AG04450 (cell line): ENCODE data around the gene IPO5. TPM values are rescaled to one million over a fixed set of nuclear protein-coding genes. Genes with fewer than 3 reads are reported as not detected.
A peak's percentile ranks its signal among the peaks of the same experiment; 100 is the strongest.
"Not testable (repeated sequence)": the region's sequence is repeated elsewhere in the genome, so short reads cannot be mapped to it uniquely, and the experiment has no call there.

Source experiments
- CTCF ChIA-PET: fragments of 300-600, 350-600 bp; formaldehyde crosslinking; extraction: SDS; loops from one replicate; lab custom pipeline; 2022; ENCODE audit warnings: antibody characterized with exemption, inconsistent platforms; lab: Charles Lee
- POLR2A ChIA-PET: fragments of 350-600 bp; formaldehyde crosslinking; extraction: SDS; loops from one replicate; lab custom pipeline; 2021; ENCODE audit warnings: antibody characterized with exemption, inconsistent platforms; lab: Yijun Ruan, JAX
- DNase-seq: peaks from one replicate; pipeline ENCODE4 v3.0.0-alpha.2; 2011; ENCODE audit warnings: low read depth, low spot score
- H3K27ac ChIP-seq: one replicate; pipeline ENCODE4 v1.5.1; 2012; ENCODE audit warnings: low read depth, low read length, control low read depth
- H3K27me3 ChIP-seq: one replicate; pipeline ENCODE4 v1.6.0; 2012; ENCODE audit warnings: low read length; ENCODE audit not compliant: control insufficient read depth, insufficient read depth
- H3K4me3 ChIP-seq: 2 replicates; pipeline ENCODE4 v1.5.1; 2011; ENCODE audit warnings: mild to moderate bottlenecking, low read depth, low read length, control low read depth
- H3K9me3 ChIP-seq: 2 replicates; pipeline ENCODE4 v1.5.1; 2012; ENCODE audit warnings: low read length; ENCODE audit not compliant: control insufficient read depth, insufficient read depth
- CTCF ChIP-seq: IDR thresholded peaks from 2 replicates; pipeline ENCODE4 v1.5.1; 2011; ENCODE audit warnings: low read depth, low read length, control low read depth, inconsistent platforms
- polyA plus RNA-seq: library from polyadenylated mRNA; depleted of rRNA; stranded (reverse); fragments of >200 nt; gene quantifications from 2 replicates; pipeline ENCODE4 v1.2.3, GENCODE V29; 2011

IPO5 gene
- polyA plus RNA-seq, 1 experiment = 164 TPM

- DNase-seq = no peak
- no peak for TF ChIP-seq CTCF
- CTCF ChIA-PET = interaction anchor here (1.1 kb wide), 2 partner anchors 18 to 90 kb away, joined by 3 to 4 read pairs; no protein-coding TSS in a partner anchor
- H3K27me3 ChIP-seq = no peaks in the 10 kb centered on the region
- no peaks in the 10 kb centered on the region; the same call in none of the 2 replicates for H3K9me3 ChIP-seq
- POLR2A ChIA-PET = interaction anchor here (1.3 kb wide), 1 partner anchor 66 kb away, joined by 3 read pairs; no protein-coding TSS in a partner anchor
- H3K4me3 ChIP-seq = no peak overlapping the region
- no peak overlapping the region for H3K27ac ChIP-seq
Observed at GRCh38 chr13:97945792-97946419, 7.6 kb upstream of the IPO5 start.

- ChIA-PET POLR2A (interaction anchor here (0.6 to 0.7 kb wide), 3 partner anchors 176 to 445 kb away, joined by 3 to 5 read pairs (median 3); no protein-coding TSS in a partner anchor), CTCF (no interaction called here)
- H3K27me3 ChIP-seq = no peaks in the 10 kb centered on the region
- TF ChIP-seq CTCF = no peak
- peak overlapping the region; percentile 84 for H3K27ac ChIP-seq
- DNase-seq = peak; percentile 73
- H3K4me3 ChIP-seq = no peak overlapping the region
- H3K9me3 ChIP-seq = no peaks in the 10 kb centered on the region; the same call in none of the 2 replicates
Observed at GRCh38 chr13:97946951-97947588, 6.4 kb upstream of the IPO5 start.

GRCh38 chr13:97948041-97948440, 5.4 kb upstream of the IPO5 start:
- peak overlapping the region; percentile 84 for H3K27ac ChIP-seq
- no peak overlapping the region for H3K4me3 ChIP-seq
- no peaks in the 10 kb centered on the region for H3K27me3 ChIP-seq
- H3K9me3 ChIP-seq = no peaks in the 10 kb centered on the region; the same call in none of the 2 replicates
- no peak for DNase-seq
- ChIA-PET CTCF (interaction anchor here (0.6 kb wide), 1 partner anchor 33 kb away, joined by 12 read pairs; no protein-coding TSS in a partner anchor), POLR2A (interaction anchor here (0.6 to 0.7 kb wide), 2 partner anchors 57 to 619 kb away, joined by 4 to 14 read pairs; no protein-coding TSS in a partner anchor)
- TF ChIP-seq CTCF = no peak

- H3K9me3 ChIP-seq, H3K27ac ChIP-seq, CTCF ChIA-PET, POLR2A ChIA-PET, DNase-seq, H3K4me3 ChIP-seq, H3K27me3 ChIP-seq: not testable (repeated sequence)
Observed at GRCh38 chr13:97949316-97949715, 4.2 kb upstream of the IPO5 start.

- CTCF ChIA-PET = no interaction called here
- no peak for TF ChIP-seq CTCF
- Histone ChIP-seq H3K27ac (no peak overlapping the region), H3K27me3 (no peaks in the 10 kb centered on the region), H3K9me3 (no peaks in the 10 kb centered on the region; the same call in 1 of the 2 replicates), H3K4me3 (no peak overlapping the region)
- DNase-seq = no peak
- POLR2A ChIA-PET = interaction anchor here (0.8 kb wide), 1 partner anchor 152 kb away, joined by 4 read pairs; no protein-coding TSS in a partner anchor
Observed at GRCh38 chr13:97951376-97951775, 2.1 kb upstream of the IPO5 start.

GRCh38 chr13:97952831-97953230, 644 bp upstream of the IPO5 start:
- H3K9me3 ChIP-seq, H3K27ac ChIP-seq, CTCF ChIA-PET, H3K27me3 ChIP-seq, POLR2A ChIA-PET, DNase-seq, H3K4me3 ChIP-seq: not testable (repeated sequence)
